Central memory CD8-positive, alpha-beta T cell (primary cell): Measurements from ENCODE around the gene RPLP2.
A peak's percentile ranks its signal among the peaks of the same experiment; 100 is the strongest.

Experiments
- ATAC-seq: fragments of 150-1000 bp; cut with Tn5 transposase; replicated peaks from 2 replicates; pipeline ENCODE4 v1.10.0; 2022; ENCODE audit warnings: mild to moderate bottlenecking, moderate FRiP score, moderate number of reproducible peaks; ENCODE audit not compliant: poor library complexity, severe bottlenecking; ENCODE audit errors: extremely low read depth
- DNase-seq, 2 donors: peaks; one replicate each; pipeline ENCODE4 v3.0.0; 2021; ENCODE audit warnings: low spot score in 2 of 2
- H3K27ac Mint-ChIP-seq: one replicate; pipeline ENCODE4 v1.8.0; 2022; ENCODE audit warnings: low read depth, mild to moderate bottlenecking, moderate library complexity, mixed read lengths
- H3K27me3 Mint-ChIP-seq: one replicate; pipeline ENCODE4 v1.8.0; 2022; ENCODE audit warnings: mixed read lengths
- H3K36me3 Mint-ChIP-seq: one replicate; pipeline ENCODE4 v1.8.0; 2022; ENCODE audit warnings: mild to moderate bottlenecking, moderate library complexity, mixed read lengths; ENCODE audit not compliant: insufficient read depth
- H3K4me1 Mint-ChIP-seq: one replicate; pipeline ENCODE4 v1.8.0; 2022; ENCODE audit warnings: mixed read lengths
- H3K4me3 Mint-ChIP-seq: one replicate; pipeline ENCODE4 v1.8.0; 2022; ENCODE audit warnings: mild to moderate bottlenecking, moderate library complexity, mixed read lengths
- H3K9me3 Mint-ChIP-seq: one replicate; pipeline ENCODE4 v1.8.0; 2022; ENCODE audit warnings: mixed read lengths

The RPLP2 gene

GRCh38 chr11:767238-767637, 42.5 kb upstream of the RPLP2 start:
- H3K4me1 Mint-ChIP-seq = no peaks in the 10 kb centered on the region

GRCh38 chr11:769887-770641, 39.7 kb upstream of the RPLP2 start:
- DNase-seq (no peak), ATAC-seq (no peak)
- Mint-ChIP-seq H3K27ac (no peak overlapping the region), H3K36me3 (peaks cover 8% of the 10 kb centered on the region), H3K4me3 (no peak overlapping the region), H3K4me1 (peaks cover 6% of the 10 kb centered on the region), H3K9me3 (no peaks in the 10 kb centered on the region), H3K27me3 (no peaks in the 10 kb centered on the region)

More at GRCh38 chr11:767238-767637, 42.5 kb upstream of the RPLP2 start:
- Mint-ChIP-seq H3K4me3 (no peak overlapping the region), H3K9me3 (no peaks in the 10 kb centered on the region), H3K27me3 (no peaks in the 10 kb centered on the region), H3K36me3 (peaks cover 13% of the 10 kb centered on the region), H3K27ac (peak overlapping the region; percentile 11)
- ATAC-seq (no peak), DNase-seq (no peak)

GRCh38 chr11:770642-771616, 38.8 kb upstream of the RPLP2 start:
- no peaks in the 10 kb centered on the region for H3K27me3 Mint-ChIP-seq
- ATAC-seq = no peak
- no peak for DNase-seq
- no peaks in the 10 kb centered on the region for H3K9me3 Mint-ChIP-seq
- peaks cover 13% of the 10 kb centered on the region for H3K4me1 Mint-ChIP-seq
- H3K4me3 Mint-ChIP-seq = no peak overlapping the region
- H3K36me3 Mint-ChIP-seq = peaks cover 8% of the 10 kb centered on the region
- H3K27ac Mint-ChIP-seq = no peak overlapping the region

GRCh38 chr11:771617-772204, 38.1 kb upstream of the RPLP2 start:
- Mint-ChIP-seq H3K4me1 (peaks cover 19% of the 10 kb centered on the region), H3K27ac (no peak overlapping the region), H3K27me3 (no peaks in the 10 kb centered on the region), H3K9me3 (no peaks in the 10 kb centered on the region), H3K36me3 (peaks cover 8% of the 10 kb centered on the region), H3K4me3 (no peak overlapping the region)
- ATAC-seq (no peak), DNase-seq (no peak)

GRCh38 chr11:772429-773390, 37.1 kb upstream of the RPLP2 start:
- no peak for ATAC-seq
- Mint-ChIP-seq H3K4me3 (no peak overlapping the region), H3K4me1 (peaks cover 19% of the 10 kb centered on the region), H3K36me3 (peaks cover 6% of the 10 kb centered on the region), H3K27me3 (no peaks in the 10 kb centered on the region), H3K27ac (no peak overlapping the region), H3K9me3 (no peaks in the 10 kb centered on the region)
- DNase-seq = no peak

- Mint-ChIP-seq H3K4me3 (no peak overlapping the region), H3K4me1 (peaks cover 19% of the 10 kb centered on the region), H3K27me3 (no peaks in the 10 kb centered on the region), H3K36me3 (peaks cover 5% of the 10 kb centered on the region), H3K27ac (no peak overlapping the region), H3K9me3 (no peaks in the 10 kb centered on the region)
- ATAC-seq (no peak), DNase-seq (no peak)
Measured at GRCh38 chr11:773425-773824, 36.3 kb upstream of the RPLP2 start.

- H3K36me3 Mint-ChIP-seq = peaks cover 5% of the 10 kb centered on the region
- peaks cover 19% of the 10 kb centered on the region for H3K4me1 Mint-ChIP-seq
- H3K4me3 Mint-ChIP-seq = no peak overlapping the region
- no peaks in the 10 kb centered on the region for H3K27me3 Mint-ChIP-seq
- H3K9me3 Mint-ChIP-seq = no peaks in the 10 kb centered on the region
- DNase-seq (no peak), ATAC-seq (no peak)
- H3K27ac Mint-ChIP-seq = no peak overlapping the region
Measured at GRCh38 chr11:773830-774229, 35.9 kb upstream of the RPLP2 start.

- Mint-ChIP-seq H3K27ac (no peak overlapping the region), H3K36me3 (peaks cover 5% of the 10 kb centered on the region), H3K4me3 (peak overlapping the region; percentile 76), H3K9me3 (no peaks in the 10 kb centered on the region), H3K4me1 (peaks cover 19% of the 10 kb centered on the region), H3K27me3 (no peaks in the 10 kb centered on the region)
- no peak for DNase-seq
- no peak for ATAC-seq
Measured at GRCh38 chr11:774873-775592, 34.7 kb upstream of the RPLP2 start.

GRCh38 chr11:776263-776560, 33.6 kb upstream of the RPLP2 start:
- peak overlapping the region; percentile 71 for H3K27ac Mint-ChIP-seq
- H3K4me1 Mint-ChIP-seq = peaks cover 19% of the 10 kb centered on the region

GRCh38 chr11:776561-777287, 33.0 kb upstream of the RPLP2 start:
- ATAC-seq (peak; percentile 25), DNase-seq (no peak)
- Mint-ChIP-seq H3K36me3 (peaks cover 4% of the 10 kb centered on the region), H3K27me3 (no peaks in the 10 kb centered on the region), H3K27ac (peak overlapping the region; percentile 71), H3K4me1 (peaks cover 19% of the 10 kb centered on the region), H3K4me3 (peak overlapping the region; percentile 76), H3K9me3 (no peaks in the 10 kb centered on the region)

More at GRCh38 chr11:776263-776560, 33.6 kb upstream of the RPLP2 start:
- H3K9me3 Mint-ChIP-seq = no peaks in the 10 kb centered on the region
- no peak for ATAC-seq
- peak overlapping the region; percentile 76 for H3K4me3 Mint-ChIP-seq
- no peaks in the 10 kb centered on the region for H3K27me3 Mint-ChIP-seq
- peaks cover 4% of the 10 kb centered on the region for H3K36me3 Mint-ChIP-seq
- DNase-seq = no peak
